Measurements from ENCODE around the gene ETS2.
A peak's percentile ranks its signal among the peaks of the same experiment; 100 is the strongest.
"Not testable (repeated sequence)": the region's sequence is repeated elsewhere in the genome, so short reads cannot be mapped to it uniquely, and the experiment has no call there.

The ETS2 gene

DNA sequence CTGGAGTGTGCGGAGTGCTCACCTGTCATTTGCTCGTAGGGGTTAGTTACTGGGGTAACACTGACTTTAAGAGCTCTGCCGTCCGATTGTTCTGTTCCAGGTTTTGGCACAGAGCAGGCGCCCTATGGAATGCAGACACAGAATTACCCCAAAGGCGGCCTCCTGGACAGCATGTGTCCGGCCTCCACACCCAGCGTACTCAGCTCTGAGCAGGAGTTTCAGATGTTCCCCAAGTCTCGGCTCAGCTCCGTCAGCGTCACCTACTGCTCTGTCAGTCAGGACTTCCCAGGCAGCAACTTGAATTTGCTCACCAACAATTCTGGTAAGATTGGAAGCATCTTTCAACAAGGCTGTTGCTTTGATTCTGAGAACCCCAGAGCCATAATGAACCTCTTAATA, 12.6 kb downstream of the ETS2 start:
- no peak for DNase-seq (ENCODE audit: low spot score)

DNA sequence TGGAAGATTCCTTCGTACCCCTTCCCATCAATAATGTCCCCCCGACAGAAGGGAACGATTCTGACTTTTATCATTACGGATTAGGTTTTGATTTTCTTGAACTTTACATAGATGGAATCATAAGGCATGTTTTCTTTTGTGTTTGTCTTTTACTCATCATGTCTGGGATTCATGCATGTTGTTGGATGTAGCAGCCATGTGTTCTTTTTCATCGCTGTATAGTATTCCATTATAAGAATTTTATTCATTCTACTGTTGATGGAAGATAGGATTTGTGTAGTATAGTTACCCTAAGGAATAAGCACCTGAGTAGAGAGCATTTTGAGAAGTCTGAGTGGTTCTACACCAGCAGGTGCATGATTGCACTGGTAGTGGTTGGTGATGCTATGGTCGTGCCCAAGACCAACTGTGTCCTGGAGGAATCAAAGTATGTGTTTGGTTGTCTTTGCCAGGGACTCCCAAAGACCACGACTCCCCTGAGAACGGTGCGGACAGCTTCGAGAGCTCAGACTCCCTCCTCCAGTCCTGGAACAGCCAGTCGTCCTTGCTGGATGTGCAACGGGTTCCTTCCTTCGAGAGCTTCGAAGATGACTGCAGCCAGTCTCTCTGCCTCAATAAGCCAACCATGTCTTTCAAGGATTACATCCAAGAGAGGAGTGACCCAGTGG, 13.5 kb downstream of the ETS2 start:
- DNase-seq (ENCODE audit: low spot score), result no peak

DNA sequence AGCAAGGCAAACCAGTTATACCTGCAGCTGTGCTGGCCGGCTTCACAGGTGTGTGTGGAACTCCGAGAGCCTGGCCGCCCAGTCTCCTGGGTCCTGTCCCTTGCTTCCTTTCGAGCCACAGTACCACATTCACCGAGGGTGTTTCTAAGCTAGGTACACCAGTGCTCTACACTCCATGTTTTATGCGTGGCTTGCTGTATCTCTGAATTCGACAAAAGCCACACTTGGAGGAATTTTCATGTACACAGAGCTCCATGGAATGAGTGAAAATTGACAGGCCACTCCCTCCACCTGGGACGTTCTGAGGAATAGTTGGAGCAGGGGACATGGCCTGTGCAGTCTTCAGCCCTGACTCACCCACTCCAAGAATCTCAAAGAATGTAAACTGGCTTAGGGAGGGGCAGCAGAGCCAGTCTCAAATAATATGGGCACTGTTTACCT, 14.0 kb downstream of the ETS2 start:
- DNase-seq (ENCODE audit: low spot score), result no peak

DNA sequence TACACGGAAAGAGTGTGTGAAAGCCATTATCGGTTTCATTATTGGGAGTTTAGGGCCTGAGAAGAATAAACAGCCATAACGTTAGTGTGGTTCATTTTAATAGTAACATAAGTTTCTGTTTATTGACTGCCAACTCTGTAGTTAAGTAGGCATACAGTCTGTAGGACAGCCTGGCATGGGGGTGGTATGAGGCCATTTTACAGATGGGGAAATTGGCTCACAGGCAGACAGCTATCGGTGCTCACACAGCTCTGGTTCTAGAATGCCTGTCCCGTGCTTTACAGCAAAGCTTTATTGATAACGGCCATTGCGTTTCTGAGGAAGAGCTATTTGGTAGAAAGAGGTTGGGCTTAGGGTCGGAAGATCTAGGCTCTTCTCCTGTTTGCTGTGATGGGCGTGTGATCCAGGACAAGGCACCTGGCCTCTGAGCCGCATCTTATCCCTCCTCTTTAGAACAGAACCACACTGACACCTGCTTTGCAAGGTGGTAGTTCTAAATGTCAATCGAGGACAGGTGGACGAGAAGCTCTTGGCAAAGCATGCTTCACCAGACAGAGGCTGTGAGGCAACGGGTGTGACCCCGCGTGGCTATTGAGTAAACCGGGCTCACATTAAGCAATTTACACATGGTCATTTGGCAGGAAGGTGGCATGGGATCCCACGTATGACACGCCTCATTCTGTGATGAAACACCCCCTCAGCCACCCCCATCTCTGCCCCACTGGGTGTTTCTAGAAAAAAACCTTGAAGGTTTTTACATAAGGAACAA, 14.9 kb downstream of the ETS2 start:
- no peak for DNase-seq (ENCODE audit: low spot score)

DNA sequence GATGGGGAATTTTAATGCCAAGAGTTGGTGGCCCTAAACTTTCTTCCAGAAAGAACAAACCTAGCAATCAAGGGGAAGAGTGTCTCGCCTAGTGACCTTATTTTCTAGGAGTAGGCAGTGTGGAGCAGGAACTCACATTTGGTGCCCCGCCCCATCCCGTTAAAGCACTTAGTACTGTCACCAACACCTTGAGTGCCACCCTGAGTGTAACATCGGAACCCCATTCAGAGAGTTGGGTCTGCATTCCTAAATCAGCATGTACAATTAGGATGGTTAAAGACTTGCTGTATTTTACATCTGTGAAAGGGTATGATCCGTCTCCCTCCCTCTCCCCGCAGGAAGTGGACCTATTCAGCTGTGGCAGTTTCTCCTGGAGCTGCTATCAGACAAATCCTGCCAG, 15.5 kb downstream of the ETS2 start:
- no peak for DNase-seq (ENCODE audit: low spot score)

DNA sequence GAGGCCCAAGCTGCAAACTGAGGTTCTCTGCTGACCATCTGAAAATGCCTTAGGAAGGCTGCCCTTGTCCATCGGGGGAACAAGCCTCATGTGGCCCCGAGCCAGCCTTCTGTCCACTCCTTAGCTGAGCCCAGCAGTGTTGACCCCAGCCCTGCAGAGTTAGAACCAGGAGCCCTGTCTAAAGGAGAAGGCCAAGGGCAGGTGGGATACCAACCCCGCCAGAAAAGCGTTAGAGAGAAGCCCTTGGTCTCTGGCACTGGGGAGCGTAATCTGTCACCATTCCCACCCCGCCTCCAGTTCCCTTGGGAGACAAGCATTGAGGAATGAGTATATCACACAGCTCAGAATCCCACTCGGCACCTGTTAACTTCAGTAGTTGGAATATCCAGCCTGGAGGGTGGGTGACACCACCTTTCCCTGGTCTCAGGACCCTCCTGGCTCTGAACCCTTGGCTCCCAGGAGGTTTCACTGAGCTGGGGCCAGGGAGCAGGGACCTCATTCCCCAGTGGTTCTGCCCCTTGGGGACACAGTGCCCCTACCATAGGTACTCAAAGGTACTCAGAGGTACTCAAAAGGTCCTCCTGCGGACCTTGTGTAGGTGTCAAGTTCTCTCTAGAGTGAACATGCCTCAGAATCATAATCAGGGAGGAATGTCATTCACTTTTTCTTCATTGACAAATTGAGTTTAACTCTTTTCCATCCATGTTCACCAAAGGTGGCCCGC, 16.4 kb downstream of the ETS2 start:
- no peak for DNase-seq (ENCODE audit: low spot score)

DNA sequence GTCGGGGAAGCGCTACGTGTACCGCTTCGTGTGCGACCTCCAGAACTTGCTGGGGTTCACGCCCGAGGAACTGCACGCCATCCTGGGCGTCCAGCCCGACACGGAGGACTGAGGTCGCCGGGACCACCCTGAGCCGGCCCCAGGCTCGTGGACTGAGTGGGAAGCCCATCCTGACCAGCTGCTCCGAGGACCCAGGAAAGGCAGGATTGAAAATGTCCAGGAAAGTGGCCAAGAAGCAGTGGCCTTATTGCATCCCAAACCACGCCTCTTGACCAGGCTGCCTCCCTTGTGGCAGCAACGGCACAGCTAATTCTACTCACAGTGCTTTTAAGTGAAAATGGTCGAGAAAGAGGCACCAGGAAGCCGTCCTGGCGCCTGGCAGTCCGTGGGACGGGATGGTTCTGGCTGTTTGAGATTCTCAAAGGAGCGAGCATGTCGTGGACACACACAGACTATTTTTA, 17.1 kb downstream of the ETS2 start:
- no peak for DNase-seq (ENCODE audit: low spot score)

DNA sequence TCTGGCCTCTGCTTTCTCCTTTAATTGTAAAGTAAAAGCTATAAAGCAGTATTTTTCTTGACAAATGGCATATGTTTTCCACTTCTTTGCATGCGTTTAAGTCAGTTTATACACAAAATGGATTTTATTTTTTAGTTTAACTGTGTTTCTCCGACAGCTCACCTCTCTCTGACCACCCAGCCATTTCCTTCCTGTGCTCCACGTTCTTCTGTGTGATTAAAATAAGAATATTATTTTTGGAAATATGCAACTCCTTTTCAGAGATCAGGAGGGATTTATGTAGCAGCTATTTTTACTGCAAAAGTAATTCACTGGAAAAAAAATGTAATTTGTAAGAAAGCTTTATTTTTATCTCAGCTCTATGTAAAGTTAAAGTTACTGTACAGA, 18.0 kb downstream of the ETS2 start:
- DNase-seq (ENCODE audit: low spot score), result no peak

DNA sequence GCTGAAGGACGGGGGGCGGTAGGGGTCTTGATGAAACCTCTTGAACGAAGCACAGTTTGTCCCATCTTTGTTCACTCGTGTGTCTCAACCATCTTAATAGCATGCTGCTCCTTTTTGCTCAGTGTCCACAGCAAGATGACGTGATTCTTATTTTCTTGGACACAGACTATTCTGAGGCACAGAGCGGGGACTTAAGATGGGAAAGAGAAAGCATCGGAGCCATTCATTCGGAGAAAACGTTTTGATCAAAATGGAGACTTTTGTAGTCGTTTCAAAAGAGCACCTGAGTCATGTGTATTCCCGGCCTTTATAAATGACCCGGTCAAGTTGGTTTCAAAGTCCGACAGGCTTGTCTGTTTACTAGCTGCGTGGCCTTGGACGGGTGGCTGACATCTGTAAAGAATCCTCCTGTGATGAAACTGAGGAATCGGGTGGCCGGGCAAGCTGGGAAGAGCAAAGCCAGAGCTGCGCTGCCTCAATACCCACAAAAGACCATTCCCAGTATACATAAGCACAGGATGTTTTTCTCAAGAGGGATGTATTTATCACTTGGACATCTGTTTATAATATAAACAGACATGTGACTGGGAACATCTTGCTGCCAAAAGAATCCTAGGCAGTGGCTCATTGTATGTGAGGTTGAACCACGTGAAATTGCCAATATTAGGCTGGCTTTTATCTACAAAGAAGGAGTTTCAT, 18.5 kb downstream of the ETS2 start:
- DNase-seq (ENCODE audit: low spot score), result no peak

DNA sequence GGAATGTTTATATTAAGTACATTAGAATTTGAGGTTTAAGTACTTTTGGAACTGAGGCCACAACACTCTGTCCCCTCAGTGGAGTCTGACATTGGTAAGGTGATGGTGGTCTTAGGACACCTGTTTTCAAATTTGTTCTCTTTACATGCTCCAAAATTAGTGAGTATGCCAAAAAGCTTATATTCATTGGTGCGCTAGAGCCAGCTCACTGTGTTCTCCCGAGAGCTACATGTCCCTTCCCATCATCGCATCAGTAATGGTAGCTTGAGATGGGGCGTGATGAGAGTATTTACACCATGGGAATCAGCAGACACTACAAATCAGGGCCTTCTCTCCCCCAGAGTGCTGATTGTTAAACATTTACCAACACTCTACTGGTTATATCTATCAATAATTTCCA, 19.5 kb downstream of the ETS2 start:
- DNase-seq (ENCODE audit: low spot score), result no peak

DNA sequence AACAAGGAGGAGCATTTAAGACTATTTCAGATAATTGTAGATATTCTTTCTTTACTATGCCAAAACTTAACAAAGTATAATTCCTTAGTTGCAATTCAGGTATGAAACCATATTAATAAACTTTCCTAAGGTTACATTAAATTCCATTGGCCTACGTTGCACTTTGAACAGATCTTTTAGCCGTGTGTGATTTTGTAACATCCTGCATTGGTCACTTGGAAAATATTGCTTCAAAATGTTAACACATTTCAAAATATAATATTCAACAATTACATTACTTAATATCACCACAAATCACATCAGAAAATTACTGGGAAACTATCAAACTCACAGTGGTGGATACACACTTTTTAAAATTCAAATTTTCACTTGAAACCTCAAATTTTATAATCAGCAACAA, 20.2 kb downstream of the ETS2 start:
- no peak for DNase-seq (ENCODE audit: low spot score)

DNA sequence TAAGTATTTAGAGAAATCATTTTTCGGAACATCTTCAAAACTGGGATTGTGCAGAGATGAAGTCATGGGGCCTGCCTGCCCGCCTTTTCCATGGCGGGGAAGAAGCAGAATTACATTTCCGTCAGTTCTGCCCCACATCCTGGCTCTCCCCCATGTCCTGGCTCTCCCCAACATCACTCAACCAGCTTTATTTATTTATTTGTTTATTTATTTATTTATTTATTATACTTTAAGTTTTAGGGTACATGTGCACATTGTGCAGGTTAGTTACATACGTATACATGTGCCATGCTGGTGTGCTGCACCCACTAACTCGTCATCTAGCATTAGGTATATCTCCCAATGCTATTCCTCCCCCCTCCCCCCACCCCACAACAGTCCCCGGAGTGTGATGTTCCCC, 22.4 kb downstream of the ETS2 start:
- not testable (repeated sequence) for DNase-seq (ENCODE audit: low spot score)

DNA sequence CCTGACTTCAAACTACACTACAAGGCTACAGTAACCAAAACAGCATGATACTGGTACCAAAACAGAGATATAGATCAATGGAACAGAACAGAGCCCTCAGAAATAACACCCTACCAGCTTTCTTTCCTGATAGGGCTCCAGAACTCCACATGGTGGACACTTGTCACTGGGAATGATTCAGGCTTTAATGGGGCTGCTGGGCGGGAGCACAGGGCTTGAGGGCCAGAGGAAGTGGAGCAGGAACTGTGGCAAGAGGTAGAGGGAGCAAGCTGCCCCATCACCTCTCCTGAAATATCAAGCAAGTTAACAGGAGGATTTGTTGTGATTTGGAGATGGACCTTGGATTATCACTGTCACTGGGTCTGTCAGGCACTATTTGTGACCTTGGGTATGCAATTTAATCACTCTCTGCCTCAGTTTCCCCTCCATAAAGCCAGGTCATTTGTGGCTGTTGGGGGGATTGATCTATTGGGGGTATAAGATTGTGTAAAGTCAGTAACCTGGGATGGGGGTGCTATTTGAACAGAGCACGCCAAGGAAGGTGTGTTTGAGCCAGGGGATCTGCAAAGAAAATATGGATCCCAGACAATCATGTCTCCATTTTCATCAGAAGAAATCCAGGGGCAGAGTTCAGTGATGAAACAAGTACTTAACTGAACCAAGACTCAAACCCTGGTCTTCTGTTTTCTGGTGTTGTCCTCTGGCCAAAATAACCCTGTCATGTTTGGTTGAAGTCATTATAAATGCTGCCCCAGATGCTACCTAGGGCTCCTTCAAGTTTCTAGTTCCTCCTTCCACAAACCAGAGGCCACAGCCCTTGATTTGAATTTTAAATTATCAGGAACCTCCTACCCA, 25.2 kb downstream of the ETS2 start:
- no peak for DNase-seq (ENCODE audit: low spot score)

DNA sequence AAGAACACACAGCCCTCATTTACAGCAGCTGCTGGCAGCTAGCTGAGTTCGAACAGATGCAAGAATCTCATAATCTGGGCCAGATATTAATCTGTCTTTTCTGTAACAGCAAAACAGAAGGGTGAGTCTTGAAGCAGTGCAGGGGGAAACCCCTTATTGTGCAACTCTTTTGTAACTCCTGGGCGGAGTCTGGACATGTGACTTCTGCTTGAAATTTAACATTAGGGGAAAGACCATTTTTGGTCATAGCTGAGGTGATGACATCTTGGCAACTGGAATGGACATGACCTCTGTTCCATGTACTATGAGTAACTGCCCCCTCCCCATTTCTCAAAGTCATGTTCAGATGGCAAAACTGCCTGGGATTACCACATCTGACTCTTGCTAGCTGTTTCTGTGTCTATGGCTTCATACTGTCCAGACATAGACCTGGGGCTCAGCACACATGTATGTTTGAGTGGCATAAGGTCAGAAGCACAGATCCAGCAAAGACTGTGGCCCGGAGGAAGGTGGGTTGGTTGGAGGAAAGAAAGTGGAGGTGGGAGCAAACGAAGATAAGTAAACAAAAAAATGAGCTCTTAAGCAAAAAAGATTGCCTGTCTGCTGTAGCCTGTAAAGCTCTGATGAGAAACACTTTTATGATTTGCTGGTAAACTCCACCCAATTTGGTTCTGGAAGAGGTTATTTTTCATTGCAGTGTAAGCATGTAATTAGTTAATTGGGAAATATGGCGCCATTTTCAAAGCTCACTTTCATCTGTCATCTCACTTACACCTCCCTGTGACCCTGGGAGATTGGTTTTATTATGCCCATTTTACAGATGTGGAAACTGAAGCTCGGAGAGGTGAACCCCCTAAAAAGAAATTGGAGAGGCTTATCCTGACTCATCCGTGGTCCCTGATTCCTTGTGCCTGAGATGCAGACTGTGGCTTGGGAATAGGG, 26.1 kb downstream of the ETS2 start:
- peak; percentile 49 for DNase-seq (ENCODE audit: low spot score)

DNA sequence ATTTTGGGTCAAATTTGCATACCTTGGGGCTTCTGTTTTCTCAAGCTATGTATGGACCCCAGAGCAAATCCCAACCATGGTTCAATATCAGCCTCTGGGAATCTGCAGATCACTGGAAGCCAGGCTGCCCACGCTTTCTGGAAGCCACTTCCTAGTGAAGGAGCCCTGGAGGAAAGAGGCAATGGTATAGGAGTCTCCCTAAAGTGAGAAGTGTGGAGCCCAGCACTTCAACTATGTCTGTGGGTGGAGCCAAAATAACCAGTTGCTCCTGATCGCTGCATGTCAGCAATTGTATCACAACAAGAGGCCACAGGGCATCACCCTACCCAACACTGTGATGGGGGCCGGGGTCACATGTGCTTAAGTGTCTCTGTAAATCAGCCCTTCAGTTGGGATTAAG, 26.9 kb downstream of the ETS2 start:
- no peak for DNase-seq (ENCODE audit: low spot score)

DNA sequence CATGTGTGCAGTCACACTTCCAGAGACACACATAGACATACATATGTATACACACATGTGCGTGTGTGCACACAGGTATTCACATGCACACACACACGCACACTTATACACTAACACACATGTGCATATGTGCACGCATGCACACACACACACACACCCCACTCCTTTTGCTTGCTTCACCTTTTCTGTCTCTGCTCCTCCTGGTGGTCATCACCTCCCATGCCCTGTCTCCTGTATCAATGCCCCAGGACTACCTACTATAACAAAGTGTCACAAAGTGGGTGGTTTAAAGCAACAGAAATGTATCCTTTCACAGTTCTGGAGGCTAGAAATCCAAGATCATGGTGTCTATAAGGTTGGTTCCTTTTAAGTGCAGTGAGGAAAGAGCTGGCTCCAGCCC, 27.4 kb downstream of the ETS2 start:
- DNase-seq (ENCODE audit: low spot score), result no peak

DNA sequence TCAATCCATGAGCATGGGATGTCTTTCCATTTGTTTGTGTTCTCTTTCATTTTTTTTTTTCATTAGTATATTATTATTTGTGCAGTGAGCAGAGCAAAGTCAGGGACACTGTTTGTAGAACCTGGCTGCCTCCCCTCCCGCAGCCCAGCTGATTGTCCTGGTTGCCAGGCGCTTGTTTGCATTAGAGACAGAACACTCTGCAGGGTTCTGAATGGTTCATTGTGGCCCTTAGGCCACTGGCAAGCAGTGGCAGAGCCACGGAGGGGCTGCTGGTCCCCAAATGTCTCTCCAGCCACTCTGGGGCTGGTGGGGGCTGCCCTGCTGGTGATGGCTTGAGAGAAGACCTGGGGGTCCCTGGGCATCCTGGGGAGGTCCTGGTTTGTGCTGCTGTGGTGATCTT, 29.0 kb downstream of the ETS2 start:
- DNase-seq (ENCODE audit: low spot score), result no peak

DNA sequence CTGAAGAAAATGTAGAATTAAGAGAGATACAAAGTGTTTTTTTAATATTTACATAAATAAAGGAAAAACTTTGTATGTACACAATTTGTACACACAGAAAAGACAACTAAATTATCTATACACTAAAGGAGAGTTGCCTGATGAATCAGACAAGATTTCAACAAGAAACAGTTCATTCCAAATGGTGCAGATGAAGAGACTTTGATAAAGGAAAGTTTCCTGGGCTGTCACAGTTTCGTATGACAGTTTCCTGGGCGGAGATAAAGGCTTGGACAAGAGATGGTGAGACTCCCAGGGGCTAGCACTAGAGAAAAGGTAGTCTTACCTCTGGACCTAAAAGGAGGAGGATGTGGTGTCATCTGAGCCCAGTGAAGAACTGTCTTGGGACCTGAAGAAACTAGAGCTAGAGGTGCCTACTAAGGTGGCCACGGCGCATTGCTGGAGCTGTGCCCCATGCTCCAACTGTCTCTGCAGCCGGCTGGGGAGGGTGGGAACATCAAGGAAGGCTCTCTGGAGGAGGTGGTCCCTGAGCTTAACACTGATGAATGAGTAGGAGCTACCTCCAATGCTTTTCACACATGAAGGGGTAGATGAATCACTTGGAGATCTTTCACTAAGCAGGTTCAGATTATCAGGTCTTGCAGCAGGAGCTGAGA, 32.2 kb downstream of the ETS2 start:
- DNase-seq (ENCODE audit: low spot score), result no peak

DNA sequence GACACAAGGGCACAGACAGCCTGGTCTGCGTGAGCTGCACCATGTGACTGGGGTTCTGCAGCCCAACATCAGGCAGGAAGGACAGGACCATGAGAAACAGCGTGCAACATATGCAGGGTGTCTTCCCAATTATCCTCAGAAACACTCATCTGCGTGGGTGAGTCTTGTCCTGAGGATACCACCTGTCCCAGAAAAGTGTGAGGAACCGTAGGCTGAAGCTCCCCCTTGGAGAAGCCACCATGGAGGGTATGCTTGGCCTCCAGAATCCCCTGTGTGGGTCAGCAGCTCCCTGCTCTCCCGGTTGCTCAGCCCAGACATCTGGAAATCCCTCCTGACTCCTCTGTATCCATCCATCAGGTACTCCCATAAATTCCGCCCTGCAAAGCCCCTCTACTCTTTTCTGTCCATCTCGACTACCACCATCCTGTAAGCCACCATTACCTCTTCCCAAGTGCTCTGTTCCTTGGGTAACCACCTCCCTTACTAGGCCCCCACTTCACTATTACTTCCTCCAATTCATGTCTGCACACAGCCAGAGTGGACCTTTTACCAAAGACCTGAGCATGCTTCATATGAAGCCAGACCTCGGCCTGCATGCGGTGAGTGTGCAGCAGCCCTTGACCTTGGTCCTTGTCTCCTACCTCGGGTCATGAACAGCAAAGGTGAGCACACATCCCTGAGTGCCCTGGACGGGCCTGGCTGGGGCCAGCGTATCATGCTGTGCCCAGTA, 33.0 kb downstream of the ETS2 start:
- DNase-seq (ENCODE audit: low spot score), result no peak

Measured in RKO (cell line).